Measurements from ENCODE around the gene CRTC3.

Gene CRTC3

GRCh38 chr15:90679959-90680358 lies 150.2 kb downstream of the CRTC3 start:
- no peak for TF ChIP-seq CTCF (IDR thresholded peaks at IDR 0.05; ENCODE audit: insufficient read depth, missing control alignments)
- DNase-seq (ENCODE audit: insufficient read length, low spot score), result no peak
- no peak for FAIRE-seq

GRCh38 chr15:90680371-90680935 lies 150.7 kb downstream of the CRTC3 start:
- DNase-seq (ENCODE audit: insufficient read length, low spot score) (no peak), FAIRE-seq (no peak)
- TF ChIP-seq CTCF (IDR thresholded peaks at IDR 0.05; ENCODE audit: insufficient read depth, missing control alignments), result no peak

DNA sequence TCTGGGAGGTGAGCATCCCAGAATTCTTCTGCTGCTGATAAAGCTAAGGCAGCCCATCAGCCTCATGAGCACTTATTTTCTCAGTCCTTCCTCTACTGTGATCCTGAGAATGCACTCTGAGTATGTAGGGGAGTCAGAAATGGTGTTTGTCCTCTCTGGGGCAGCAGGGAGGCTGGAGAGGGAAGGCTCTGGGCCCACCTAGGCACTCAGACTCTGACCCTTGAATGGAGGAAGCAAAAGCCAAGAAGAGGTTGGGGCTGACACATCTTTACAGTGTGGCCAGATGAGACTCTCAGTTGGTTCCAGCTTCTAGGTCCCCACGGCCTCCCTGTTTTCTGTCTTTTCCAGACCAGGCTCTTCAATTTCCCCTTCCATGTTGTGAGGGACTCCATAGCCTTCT lies 151.3 kb downstream of the CRTC3 start:
- DNase-seq (ENCODE audit: insufficient read length, low spot score) (no peak), FAIRE-seq (no peak)
- no peak for TF ChIP-seq CTCF (IDR thresholded peaks at IDR 0.05; ENCODE audit: insufficient read depth, missing control alignments)

GRCh38 chr15:90681480-90681879 lies 151.8 kb downstream of the CRTC3 start:
- DNase-seq (ENCODE audit: insufficient read length, low spot score), result no peak
- no peak for TF ChIP-seq CTCF (IDR thresholded peaks at IDR 0.05; ENCODE audit: insufficient read depth, missing control alignments)
- no peak for FAIRE-seq

GRCh38 chr15:90683371-90683770 lies 153.6 kb downstream of the CRTC3 start:
- DNase-seq (ENCODE audit: insufficient read length, low spot score), result no peak
- no peak for FAIRE-seq
- TF ChIP-seq CTCF (IDR thresholded peaks at IDR 0.05; ENCODE audit: insufficient read depth, missing control alignments), result no peak

GRCh38 chr15:90683876-90684275 lies 154.2 kb downstream of the CRTC3 start:
- no peak for TF ChIP-seq CTCF (IDR thresholded peaks at IDR 0.05; ENCODE audit: insufficient read depth, missing control alignments)
- no peak for FAIRE-seq
- DNase-seq (ENCODE audit: insufficient read length, low spot score), result no peak

DNA sequence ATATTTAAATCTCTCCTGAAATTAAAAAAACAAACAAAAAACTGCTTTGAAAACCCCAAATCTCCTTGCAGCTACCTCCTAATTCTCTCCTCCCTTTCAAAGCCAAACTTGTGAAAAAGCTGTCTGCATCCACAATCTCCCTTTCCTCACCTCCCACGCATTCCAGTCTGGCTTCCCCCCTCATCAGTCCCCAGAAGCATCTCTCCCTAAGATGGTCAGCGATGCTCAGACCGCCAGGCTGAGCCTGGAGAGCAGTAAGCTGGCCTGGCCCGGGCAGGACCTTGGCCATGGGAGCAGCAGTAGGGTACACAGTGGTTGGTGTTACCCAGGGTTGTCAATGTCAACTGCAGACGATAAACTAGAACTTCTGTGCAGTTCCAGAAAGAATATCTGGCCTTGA lies 154.6 kb downstream of the CRTC3 start:
- FAIRE-seq, result no peak
- no peak for TF ChIP-seq CTCF (IDR thresholded peaks at IDR 0.05; ENCODE audit: insufficient read depth, missing control alignments)

More for the DNA sequence above, 154.6 kb downstream of the CRTC3 start:
- no peak for DNase-seq (ENCODE audit: insufficient read length, low spot score)

Measured in D721Med (cell line).